OCI-LY3 (cell line): ENCODE measurements around the gene CCDC40.

Experiments
- H2AFZ ChIP-seq: fragments of 200-600, 300-600 bp; shearing (Covaris generic); 2 replicates; pipeline ENCODE4 v1.6.0; 2014; ENCODE audit warnings: antibody characterized with exemption, low read depth, low read length
- H3K27ac ChIP-seq: fragments of 200-600, 300-600 bp; sonication (generic); 2 replicates; pipeline ENCODE4 v1.5.1; 2014; ENCODE audit warnings: mild to moderate bottlenecking, low read length, moderate library complexity, mixed read lengths
- H3K27me3 ChIP-seq: fragments of 200-600, 300-600 bp; sonication (generic); 2 replicates; pipeline ENCODE4 v1.6.1; 2014; ENCODE audit warnings: low read depth, low read length, mixed read lengths
- H3K36me3 ChIP-seq: fragments of 200-600, 300-600 bp; sonication (generic); replicated peaks from 2 replicates; pipeline ENCODE3; 2014; ENCODE audit warnings: low read depth, low read length, mixed read lengths
- H3K4me1 ChIP-seq: fragments of 300-600, 200-600 bp; sonication (generic); 2 replicates; pipeline ENCODE4 v1.6.1; 2014; ENCODE audit warnings: low read length, mixed read lengths
- H3K4me2 ChIP-seq: fragments of 200-600, 300-600 bp; sonication (generic); 2 replicates; pipeline ENCODE4 v1.6.1; 2014; ENCODE audit warnings: low read length, mixed read lengths
- H3K4me3 ChIP-seq: fragments of 300-600, 200-600 bp; sonication (generic); 2 replicates; pipeline ENCODE4 v1.5.1; 2014; ENCODE audit warnings: antibody characterized with exemption, mild to moderate bottlenecking, low read length, moderate library complexity
- H3K79me2 ChIP-seq: fragments of 300-600, 200-600 bp; shearing (Covaris generic); 2 replicates; pipeline ENCODE4 v1.6.1; 2014; ENCODE audit warnings: mild to moderate bottlenecking, low read length, mixed read lengths
- H3K9ac ChIP-seq: fragments of 300-600, 200-600 bp; shearing (Covaris generic); 2 replicates; pipeline ENCODE4 v1.6.0; 2014; ENCODE audit warnings: mild to moderate bottlenecking, low read length, moderate library complexity
- H3K9me3 ChIP-seq: fragments of 200-600, 300-600 bp; shearing (Covaris generic); 2 replicates; pipeline ENCODE4 v1.6.1; 2014; ENCODE audit warnings: low read length, mixed read lengths; ENCODE audit not compliant: insufficient read depth
- H4K20me1 ChIP-seq: fragments of 200-600, 300-600 bp; sonication (generic); 2 replicates; pipeline ENCODE4 v1.6.1; 2016; ENCODE audit warnings: low read length, mixed read lengths; ENCODE audit not compliant: insufficient read depth
- CTCF ChIP-seq: fragments of 200-600, 300-600 bp; sonication (generic); IDR thresholded peaks from 2 replicates; pipeline ENCODE4 v1.5.1; 2014; ENCODE audit warnings: antibody characterized with exemption, low read length, low read depth
- EZH2phosphoT487 ChIP-seq: fragments of 200-600 bp; shearing (Covaris generic); IDR thresholded peaks from 2 replicates; pipeline ENCODE4 v1.6.1; 2018; ENCODE audit warnings: antibody characterized with exemption, mixed run types, low read depth

Gene CCDC40, protein sequence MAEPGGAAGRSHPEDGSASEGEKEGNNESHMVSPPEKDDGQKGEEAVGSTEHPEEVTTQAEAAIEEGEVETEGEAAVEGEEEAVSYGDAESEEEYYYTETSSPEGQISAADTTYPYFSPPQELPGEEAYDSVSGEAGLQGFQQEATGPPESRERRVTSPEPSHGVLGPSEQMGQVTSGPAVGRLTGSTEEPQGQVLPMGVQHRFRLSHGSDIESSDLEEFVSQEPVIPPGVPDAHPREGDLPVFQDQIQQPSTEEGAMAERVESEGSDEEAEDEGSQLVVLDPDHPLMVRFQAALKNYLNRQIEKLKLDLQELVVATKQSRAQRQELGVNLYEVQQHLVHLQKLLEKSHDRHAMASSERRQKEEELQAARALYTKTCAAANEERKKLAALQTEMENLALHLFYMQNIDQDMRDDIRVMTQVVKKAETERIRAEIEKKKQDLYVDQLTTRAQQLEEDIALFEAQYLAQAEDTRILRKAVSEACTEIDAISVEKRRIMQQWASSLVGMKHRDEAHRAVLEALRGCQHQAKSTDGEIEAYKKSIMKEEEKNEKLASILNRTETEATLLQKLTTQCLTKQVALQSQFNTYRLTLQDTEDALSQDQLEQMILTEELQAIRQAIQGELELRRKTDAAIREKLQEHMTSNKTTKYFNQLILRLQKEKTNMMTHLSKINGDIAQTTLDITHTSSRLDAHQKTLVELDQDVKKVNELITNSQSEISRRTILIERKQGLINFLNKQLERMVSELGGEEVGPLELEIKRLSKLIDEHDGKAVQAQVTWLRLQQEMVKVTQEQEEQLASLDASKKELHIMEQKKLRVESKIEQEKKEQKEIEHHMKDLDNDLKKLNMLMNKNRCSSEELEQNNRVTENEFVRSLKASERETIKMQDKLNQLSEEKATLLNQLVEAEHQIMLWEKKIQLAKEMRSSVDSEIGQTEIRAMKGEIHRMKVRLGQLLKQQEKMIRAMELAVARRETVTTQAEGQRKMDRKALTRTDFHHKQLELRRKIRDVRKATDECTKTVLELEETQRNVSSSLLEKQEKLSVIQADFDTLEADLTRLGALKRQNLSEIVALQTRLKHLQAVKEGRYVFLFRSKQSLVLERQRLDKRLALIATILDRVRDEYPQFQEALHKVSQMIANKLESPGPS

GRCh38 chr17:80035937-80036714 lies at the start of gene CCDC40:
Gene CCDC40, plus strand, starts transcription at chr17:80036642. Its CDS starts 21 bp downstream, at chr17:80036663.
- peak within 1 kb of the TSS; percentile 98 for H3K4me2 ChIP-seq
- H3K27ac ChIP-seq: no peak within 1 kb of the TSS
- H3K9me3 ChIP-seq: no peaks in the 10 kb centered on the region
- peak within 1 kb of the TSS; percentile 81 for H3K9ac ChIP-seq
- H3K79me2 ChIP-seq: 0 out of 2 replicates have a peak, but pooled peaks cover 3% of the 10 kb centered on the region
- peak within 1 kb of the TSS; percentile 99 for H3K4me3 ChIP-seq
- H4K20me1 ChIP-seq: peaks cover 16% of the 10 kb centered on the region
- peaks cover 8% of the 10 kb centered on the region; the same call in 1 of the 2 replicates for H3K4me1 ChIP-seq
- no peaks in the 10 kb centered on the region for H3K27me3 ChIP-seq
- no peaks in the 10 kb centered on the region for H3K36me3 ChIP-seq
- TF ChIP-seq EZH2phosphoT487 (no peak), CTCF (0 out of 2 replicates have a peak, but pooled peaks have one; percentile 11)
- peak within 1 kb of the TSS; percentile 47; the same call in 1 of the 2 replicates for H2AFZ ChIP-seq

DNA sequence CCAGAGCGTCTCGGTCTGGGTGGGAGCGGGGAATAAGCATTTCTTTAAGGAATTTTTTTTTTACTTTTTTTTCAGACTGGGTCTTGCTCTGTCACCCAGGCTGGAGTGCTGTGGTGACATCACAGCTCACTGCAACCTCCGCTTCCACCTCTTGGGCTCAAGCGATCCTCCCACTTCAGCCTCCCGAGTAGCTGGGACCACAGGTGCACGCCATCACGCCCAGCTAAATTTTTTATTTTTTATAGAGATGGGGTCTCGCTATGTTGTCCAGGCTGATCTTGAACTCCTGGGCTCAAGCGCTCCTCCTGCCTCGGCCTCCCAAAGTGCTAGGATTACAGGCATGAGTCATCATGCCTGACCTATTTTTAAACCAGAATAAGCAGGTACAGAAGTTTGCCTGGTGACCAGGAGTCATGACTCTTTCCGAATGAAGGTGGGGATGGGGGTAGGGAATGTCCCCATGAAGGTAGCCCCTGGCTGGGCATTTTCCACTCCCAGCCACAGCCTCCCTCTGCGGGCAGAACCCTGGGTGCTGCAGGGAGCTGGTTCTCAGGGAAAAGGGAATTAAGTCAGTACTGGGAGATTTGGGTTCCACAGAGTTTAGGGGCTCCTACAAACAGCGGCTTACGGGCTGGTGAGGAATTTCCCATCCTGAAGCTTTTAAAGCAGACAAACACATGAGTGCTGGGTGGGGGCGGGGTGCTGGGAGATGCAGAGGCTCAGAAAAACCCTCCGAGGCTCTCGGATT lies 49.1 kb upstream of the CCDC40 start:
- Histone ChIP-seq H3K9me3 (no peaks in the 10 kb centered on the region), H3K4me2 (no peak overlapping the region), H3K4me1 (peaks cover 12% of the 10 kb centered on the region), H2AFZ (no peak overlapping the region), H3K9ac (no peak overlapping the region), H3K27me3 (no peaks in the 10 kb centered on the region; the same call in 1 of the 2 replicates), H3K27ac (no peak overlapping the region), H4K20me1 (no peaks in the 10 kb centered on the region), H3K36me3 (no peaks in the 10 kb centered on the region), H3K4me3 (no peak overlapping the region), H3K79me2 (no peaks in the 10 kb centered on the region)
- no peak for TF ChIP-seq CTCF
- TF ChIP-seq EZH2phosphoT487: no peak

DNA sequence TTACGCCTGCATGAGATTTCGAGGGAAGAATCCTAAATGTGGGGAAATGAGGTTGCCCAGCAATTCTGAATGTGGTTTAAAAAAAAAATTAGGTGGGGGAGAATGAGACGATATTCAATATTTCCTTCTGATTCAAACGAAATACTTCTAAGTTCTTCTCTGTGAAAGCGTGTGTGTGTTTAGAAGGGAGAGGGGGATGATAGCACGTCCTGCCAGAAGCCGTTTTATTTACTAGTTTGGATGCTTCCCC lies 48.6 kb upstream of the CCDC40 start:
- H3K4me3 ChIP-seq: no peak overlapping the region
- H3K9ac ChIP-seq: no peak overlapping the region

More for the DNA sequence above, 48.6 kb upstream of the CCDC40 start:
- Histone ChIP-seq H3K27me3 (no peaks in the 10 kb centered on the region; the same call in 1 of the 2 replicates), H3K27ac (no peak overlapping the region), H3K79me2 (no peaks in the 10 kb centered on the region), H3K9me3 (no peaks in the 10 kb centered on the region), H2AFZ (no peak overlapping the region), H4K20me1 (no peaks in the 10 kb centered on the region), H3K36me3 (no peaks in the 10 kb centered on the region), H3K4me1 (peaks cover 17% of the 10 kb centered on the region), H3K4me2 (no peak overlapping the region)
- no peak for TF ChIP-seq CTCF
- no peak for TF ChIP-seq EZH2phosphoT487
